ENCODE results near the gene TESK2.
A peak's percentile ranks its signal among the peaks of the same experiment; 100 is the strongest.

The TESK2 gene

GRCh38 chr1:45375104-45376090, 115.6 kb downstream of the TESK2 start:
- DNase-seq (ENCODE audit: low spot score), result peak; percentile 10

GRCh38 chr1:45373573-45373972, 117.4 kb downstream of the TESK2 start:
- no peak for DNase-seq (ENCODE audit: low spot score)

- no peak for DNase-seq (ENCODE audit: low spot score)
These were observed 120.4 kb downstream of the TESK2 start for GRCh38 chr1:45370575-45370974.

GRCh38 chr1:45365051-45365450, 125.9 kb downstream of the TESK2 start:
- no peak for DNase-seq (ENCODE audit: low spot score)

- DNase-seq (ENCODE audit: low spot score), result no peak
These were observed 126.7 kb downstream of the TESK2 start for GRCh38 chr1:45364294-45364693.

GRCh38 chr1:45360981-45361380, 130.0 kb downstream of the TESK2 start:
- peak; percentile 55 for DNase-seq (ENCODE audit: low spot score)

GRCh38 chr1:45359882-45360513, 131.0 kb downstream of the TESK2 start:
- peak; percentile 40 for DNase-seq (ENCODE audit: low spot score)

GRCh38 chr1:45356186-45356585, 134.8 kb downstream of the TESK2 start:
- no peak for DNase-seq (ENCODE audit: low spot score)

GRCh38 chr1:45355683-45356082, 135.3 kb downstream of the TESK2 start:
- no peak for DNase-seq (ENCODE audit: low spot score)

GRCh38 chr1:45354838-45355237, 136.1 kb downstream of the TESK2 start:
- DNase-seq (ENCODE audit: low spot score), result no peak

GRCh38 chr1:45353685-45354084, 137.3 kb downstream of the TESK2 start:
- no peak for DNase-seq (ENCODE audit: low spot score)

GRCh38 chr1:45351508-45351907, 139.5 kb downstream of the TESK2 start:
- no peak for DNase-seq (ENCODE audit: low spot score)

- DNase-seq (ENCODE audit: low spot score), result no peak
These were observed 141.8 kb downstream of the TESK2 start for GRCh38 chr1:45348966-45349677.

- no peak for DNase-seq (ENCODE audit: low spot score)
These were observed 142.4 kb downstream of the TESK2 start for GRCh38 chr1:45348609-45348965.

GRCh38 chr1:45348020-45348419, 142.9 kb downstream of the TESK2 start:
- no peak for DNase-seq (ENCODE audit: low spot score)

GRCh38 chr1:45346473-45346872, 144.5 kb downstream of the TESK2 start:
- no peak for DNase-seq (ENCODE audit: low spot score)

- no peak for DNase-seq (ENCODE audit: low spot score)
These were observed 145.9 kb downstream of the TESK2 start for GRCh38 chr1:45345014-45345413.

GRCh38 chr1:45344499-45344898, 146.5 kb downstream of the TESK2 start:
- DNase-seq (ENCODE audit: low spot score), result no peak

GRCh38 chr1:45340816-45341466, 150.0 kb downstream of the TESK2 start:
- no peak for DNase-seq (ENCODE audit: low spot score)

GRCh38 chr1:45339789-45340558, 151.0 kb downstream of the TESK2 start, which contains the start of the genes MUTYH and TOE1:
Gene MUTYH (minus strand): TSS chr1:45340440. CDS start chr1:45334505, 5,935 bp downstream.
Gene TOE1 (plus strand): TSS chr1:45340170. CDS start chr1:45340253, 83 bp downstream.
- DNase-seq (ENCODE audit: low spot score), result peak; percentile 95
